LNCAP (cell line): ENCODE measurements around the gene TGFBR3.

Experiments
- CTCF ChIP-seq: fragments of 450-650 bp; IDR thresholded peaks from 2 replicates; pipeline ENCODE4 v1.5.1; 2017; ENCODE audit warnings: mild to moderate bottlenecking

The TGFBR3 gene

GRCh38 chr1:91697416-91697815 lies 188.5 kb downstream of the TGFBR3 start:
- TF ChIP-seq CTCF = no peak

GRCh38 chr1:91696321-91696720 lies 189.6 kb downstream of the TGFBR3 start:
- TF ChIP-seq CTCF = no peak

GRCh38 chr1:91693557-91693956 lies 192.4 kb downstream of the TGFBR3 start:
- TF ChIP-seq CTCF = no peak

GRCh38 chr1:91691525-91691924 lies 194.4 kb downstream of the TGFBR3 start:
- no peak for TF ChIP-seq CTCF

- no peak for TF ChIP-seq CTCF
These were observed 196.1 kb downstream of the TGFBR3 start for GRCh38 chr1:91689641-91690481.

- TF ChIP-seq CTCF = no peak
These were observed 198.5 kb downstream of the TGFBR3 start for GRCh38 chr1:91687452-91687851.

- no peak for TF ChIP-seq CTCF
These were observed 200.0 kb downstream of the TGFBR3 start for GRCh38 chr1:91685994-91686393.
